NCI-H82 treated with DMSO at 0.1 percent for 48 hours (cell line): ENCODE data around the gene PCDHA1.
"Not testable (repeated sequence)": the region's sequence is repeated elsewhere in the genome, so short reads cannot be mapped to it uniquely, and the experiment has no call there.

Experiments used
- DNase-seq: peaks from one replicate; lab custom pipeline; 2025; ENCODE audit not compliant: unreplicated experiment; lab: John Stamatoyannopoulos, UW

The PCDHA1 gene

GRCh38 chr5:140808241-140808888 is 22.4 kb downstream of the PCDHA1 start:
- not testable (repeated sequence) for DNase-seq

DNA sequence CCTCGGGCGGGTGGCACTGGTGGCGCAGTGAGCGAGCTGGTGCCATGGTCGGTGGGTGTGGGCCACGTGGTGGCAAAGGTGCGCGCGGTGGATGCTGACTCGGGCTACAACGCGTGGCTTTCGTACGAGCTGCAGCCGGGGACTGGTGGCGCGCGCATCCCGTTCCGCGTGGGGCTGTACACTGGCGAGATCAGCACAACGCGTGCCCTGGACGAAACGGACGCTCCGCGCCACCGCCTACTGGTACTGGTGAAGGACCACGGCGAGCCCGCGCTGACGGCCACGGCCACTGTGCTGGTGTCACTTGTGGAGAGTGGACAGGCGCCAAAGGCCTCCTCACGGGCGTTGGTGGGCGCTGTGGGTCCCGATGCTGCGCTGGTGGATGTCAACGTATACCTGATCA is 22.9 kb downstream of the PCDHA1 start:
- no peak for DNase-seq

GRCh38 chr5:140821375-140822280 is 35.7 kb downstream of the PCDHA1 start, which contains the start of gene PCDHA5:
PCDHA5 (plus strand) TSS chr5:140821613.
- DNase-seq = no peak

- DNase-seq = no peak
Measured at GRCh38 chr5:140822281-140822629, 36.3 kb downstream of the PCDHA1 start.

DNA sequence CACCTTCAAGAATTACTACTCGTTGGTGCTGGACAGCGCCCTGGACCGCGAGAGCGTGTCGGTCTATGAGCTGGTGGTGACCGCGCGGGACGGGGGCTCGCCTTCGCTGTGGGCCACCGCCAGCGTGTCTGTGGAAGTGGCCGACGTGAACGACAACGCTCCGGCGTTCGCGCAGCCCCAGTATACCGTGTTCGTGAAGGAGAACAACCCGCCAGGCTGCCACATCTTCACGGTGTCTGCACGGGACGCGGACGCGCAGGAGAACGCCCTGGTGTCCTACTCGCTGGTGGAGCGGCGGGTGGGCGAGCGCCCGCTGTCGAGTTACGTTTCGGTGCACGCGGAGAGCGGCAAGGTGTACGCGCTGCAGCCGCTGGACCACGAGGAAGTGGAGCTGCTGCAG is 37.0 kb downstream of the PCDHA1 start:
- DNase-seq = not testable (repeated sequence)

GRCh38 chr5:140823475-140823874 is 37.5 kb downstream of the PCDHA1 start:
- DNase-seq = no peak

GRCh38 chr5:140827704-140828361 is 41.9 kb downstream of the PCDHA1 start, which contains the start of gene PCDHA6:
PCDHA6 (plus strand) TSS chr5:140827960; CDS start chr5:140828092, 132 bp downstream.
- no peak for DNase-seq

- DNase-seq = no peak
Measured at GRCh38 chr5:140828362-140828737, 42.4 kb downstream of the PCDHA1 start.

GRCh38 chr5:140829511-140830501 is 43.9 kb downstream of the PCDHA1 start:
- DNase-seq = not testable (repeated sequence)

GRCh38 chr5:140833993-140834392 is 48.1 kb downstream of the PCDHA1 start, which contains the start of gene PCDHA7:
PCDHA7 (plus strand) TSS chr5:140834269; CDS start chr5:140834384, 115 bp downstream.
- no peak for DNase-seq

DNA sequence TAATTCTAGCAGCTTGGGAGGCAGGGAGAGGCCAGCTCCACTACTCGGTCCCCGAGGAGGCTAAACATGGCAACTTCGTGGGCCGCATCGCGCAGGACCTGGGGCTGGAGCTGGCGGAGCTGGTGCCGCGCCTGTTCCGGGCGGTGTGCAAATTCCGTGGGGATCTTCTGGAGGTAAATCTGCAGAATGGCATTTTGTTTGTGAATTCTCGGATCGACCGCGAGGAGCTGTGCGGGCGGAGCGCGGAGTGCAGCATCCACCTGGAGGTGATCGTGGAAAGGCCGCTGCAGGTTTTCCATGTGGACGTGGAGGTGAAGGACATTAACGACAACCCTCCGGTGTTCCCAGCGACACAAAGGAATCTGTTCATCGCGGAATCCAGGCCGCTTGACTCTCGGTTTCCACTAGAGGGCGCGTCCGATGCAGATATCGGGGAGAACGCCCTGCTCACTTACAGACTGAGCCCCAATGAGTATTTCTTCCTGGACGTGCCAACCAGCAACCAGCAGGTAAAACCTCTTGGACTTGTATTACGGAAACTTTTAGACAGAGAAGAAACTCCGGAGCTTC is 48.6 kb downstream of the PCDHA1 start:
- not testable (repeated sequence) for DNase-seq

DNA sequence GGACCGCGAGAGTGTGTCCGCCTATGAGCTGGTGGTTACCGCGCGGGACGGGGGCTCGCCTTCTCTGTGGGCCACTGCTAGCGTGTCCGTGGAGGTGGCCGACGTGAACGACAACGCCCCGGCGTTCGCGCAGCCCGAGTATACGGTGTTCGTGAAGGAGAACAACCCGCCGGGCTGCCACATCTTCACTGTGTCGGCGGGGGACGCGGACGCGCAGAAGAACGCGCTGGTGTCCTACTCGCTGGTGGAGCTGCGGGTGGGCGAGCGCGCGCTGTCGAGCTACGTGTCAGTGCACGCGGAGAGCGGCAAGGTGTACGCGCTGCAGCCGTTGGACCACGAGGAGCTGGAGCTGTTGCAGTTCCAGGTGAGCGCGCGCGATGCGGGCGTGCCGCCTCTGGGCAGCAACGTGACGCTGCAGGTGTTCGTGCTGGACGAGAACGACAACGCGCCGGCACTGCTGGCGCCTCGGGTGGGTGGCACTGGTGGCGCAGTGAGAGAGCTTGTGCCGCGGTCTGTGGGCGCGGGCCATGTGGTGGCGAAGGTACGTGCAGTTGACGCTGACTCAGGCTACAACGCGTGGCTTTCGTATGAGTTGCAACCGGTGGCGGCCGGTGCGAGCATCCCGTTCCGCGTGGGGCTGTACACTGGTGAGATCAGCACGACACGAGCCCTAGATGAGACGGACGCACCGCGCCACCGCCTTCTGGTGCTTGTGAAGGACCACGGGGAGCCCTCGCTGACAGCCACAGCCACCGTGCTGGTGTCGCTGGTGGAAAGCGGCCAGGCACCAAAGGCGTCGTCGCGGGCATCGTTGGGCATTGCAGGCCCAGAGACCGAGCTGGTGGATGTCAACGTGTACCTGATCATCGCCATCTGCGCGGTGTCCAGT is 49.9 kb downstream of the PCDHA1 start:
- DNase-seq = no peak

- DNase-seq = peak; percentile 12
Measured at GRCh38 chr5:140840978-140841962, 55.3 kb downstream of the PCDHA1 start, which contains the start of gene PCDHA8. PCDHA8 (plus strand) TSS chr5:140841187; CDS start chr5:140841322, 135 bp downstream.

GRCh38 chr5:140842798-140843733 is 57.1 kb downstream of the PCDHA1 start:
- DNase-seq = no peak

- not testable (repeated sequence) for DNase-seq
Measured at GRCh38 chr5:140848139-140849102, 62.5 kb downstream of the PCDHA1 start, which contains the start of gene PCDHA9. PCDHA9 (plus strand) TSS chr5:140848382; CDS start chr5:140848496, 114 bp downstream.
